UCSD-AML1 (cell line): Measurements from ENCODE around the gene CHD5.
"Not testable (repeated sequence)": the region's sequence is repeated elsewhere in the genome, so short reads cannot be mapped to it uniquely, and the experiment has no call there.

ENCODE experiments used
- DNase-seq: peaks from one replicate; lab custom pipeline; 2025; ENCODE audit not compliant: unreplicated experiment; lab: John Stamatoyannopoulos, UW

The CHD5 gene

DNA sequence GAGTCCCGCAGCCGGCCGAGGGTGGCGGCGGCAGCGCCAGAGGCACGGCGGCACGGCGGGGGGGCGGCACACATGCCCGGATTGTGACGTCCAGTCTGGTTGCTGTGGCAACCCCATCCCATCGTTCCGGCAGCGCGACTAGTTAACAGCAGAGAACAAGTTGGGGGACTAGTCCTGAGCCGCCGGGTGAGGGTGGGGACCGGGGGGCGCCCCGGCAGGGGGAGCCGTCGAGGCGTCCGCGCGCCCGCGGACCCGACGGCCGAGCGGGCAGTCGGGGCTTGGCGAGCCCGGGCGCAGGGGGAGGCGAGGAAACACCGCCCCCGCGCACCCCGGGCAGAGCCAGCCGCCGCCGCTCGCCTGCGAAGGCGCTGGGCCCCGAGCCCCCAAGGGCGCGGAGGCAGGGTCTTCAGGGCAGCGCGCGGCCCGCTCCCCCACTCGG lies at the start of gene CHD5:
CHD5 (minus strand) TSS at position 54 of the 439 bp plus-strand sequence. CDS start 298 bp downstream, outside the sequence.
- DNase-seq: no peak

DNA sequence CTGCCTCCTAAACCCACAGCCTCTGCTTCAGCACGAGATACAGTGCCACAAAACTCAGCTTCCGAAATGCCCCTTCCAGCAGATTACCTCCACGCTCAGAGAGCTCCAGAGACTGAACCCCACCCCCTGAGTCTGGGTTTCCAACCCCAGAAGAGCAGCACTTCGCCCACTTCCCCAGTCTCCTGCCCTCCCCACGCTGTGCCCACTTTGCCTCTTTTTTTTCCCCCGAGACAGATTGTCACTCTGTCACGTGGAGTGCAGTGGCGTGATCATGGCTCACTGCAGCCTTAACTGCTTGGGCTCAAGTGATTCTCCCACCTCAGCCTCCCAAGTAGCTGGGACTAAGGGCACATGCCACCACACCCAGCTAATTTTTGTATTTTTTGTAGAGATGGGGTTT lies 45.5 kb upstream of the CHD5 start:
- DNase-seq: no peak

DNA sequence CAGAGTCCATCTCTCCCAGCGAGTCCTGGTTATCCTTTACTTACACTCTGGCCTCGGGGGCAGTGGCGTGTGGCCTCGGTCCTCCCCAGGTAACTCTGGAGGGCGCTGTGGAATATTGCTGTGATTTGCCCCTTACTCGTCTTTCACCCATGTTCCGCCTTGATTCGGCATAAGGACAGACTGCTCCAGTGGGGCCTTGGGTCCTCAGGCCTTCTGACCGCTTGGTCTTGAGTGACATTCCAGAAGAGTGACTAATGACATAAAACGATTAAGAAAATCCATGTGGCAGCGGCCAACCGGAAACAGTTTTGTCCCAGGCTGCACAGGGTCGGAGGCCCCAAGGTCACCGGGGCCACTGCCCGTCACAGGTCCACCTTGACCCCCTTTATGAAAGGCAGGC lies 44.6 kb upstream of the CHD5 start:
- no peak for DNase-seq

DNA sequence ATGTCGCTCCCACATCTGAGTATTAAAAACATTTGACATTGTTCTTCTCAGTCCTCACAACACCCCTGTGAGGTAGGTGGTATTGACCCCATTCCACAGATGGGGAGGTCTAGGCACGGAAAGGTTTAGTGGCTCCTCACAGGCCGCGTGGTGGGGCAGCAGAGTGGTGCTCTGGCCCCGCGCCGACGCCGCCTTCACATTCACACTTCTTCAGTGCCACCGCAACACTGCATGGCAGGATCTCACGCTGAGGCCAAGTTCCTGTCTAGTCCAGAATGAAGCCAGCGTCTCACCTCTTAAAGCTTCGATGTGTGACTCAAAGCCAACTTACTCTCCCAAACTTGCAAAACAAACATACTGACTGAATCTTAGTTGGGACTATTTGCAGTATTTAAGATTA lies 43.5 kb upstream of the CHD5 start:
- DNase-seq: no peak

DNA sequence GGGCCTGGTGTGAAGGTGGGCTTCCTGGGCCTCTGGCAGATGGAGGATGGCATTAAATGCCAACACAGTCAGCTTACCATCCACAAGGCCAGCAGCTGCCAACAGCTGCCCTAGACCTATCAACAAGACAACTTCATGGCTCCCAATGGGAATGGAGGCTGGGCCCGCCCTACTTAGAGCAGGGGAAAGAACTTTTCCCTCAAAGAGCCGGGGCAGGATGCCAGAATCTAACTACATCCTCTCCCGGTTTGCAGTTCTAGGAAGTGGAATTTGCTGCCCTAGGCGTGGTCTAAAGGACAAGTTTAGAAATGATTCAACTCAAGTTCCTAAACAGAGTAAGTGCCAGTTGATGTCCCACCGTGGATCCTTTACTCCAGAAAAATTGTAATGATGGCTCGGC lies 42.5 kb upstream of the CHD5 start:
- no peak for DNase-seq

DNA sequence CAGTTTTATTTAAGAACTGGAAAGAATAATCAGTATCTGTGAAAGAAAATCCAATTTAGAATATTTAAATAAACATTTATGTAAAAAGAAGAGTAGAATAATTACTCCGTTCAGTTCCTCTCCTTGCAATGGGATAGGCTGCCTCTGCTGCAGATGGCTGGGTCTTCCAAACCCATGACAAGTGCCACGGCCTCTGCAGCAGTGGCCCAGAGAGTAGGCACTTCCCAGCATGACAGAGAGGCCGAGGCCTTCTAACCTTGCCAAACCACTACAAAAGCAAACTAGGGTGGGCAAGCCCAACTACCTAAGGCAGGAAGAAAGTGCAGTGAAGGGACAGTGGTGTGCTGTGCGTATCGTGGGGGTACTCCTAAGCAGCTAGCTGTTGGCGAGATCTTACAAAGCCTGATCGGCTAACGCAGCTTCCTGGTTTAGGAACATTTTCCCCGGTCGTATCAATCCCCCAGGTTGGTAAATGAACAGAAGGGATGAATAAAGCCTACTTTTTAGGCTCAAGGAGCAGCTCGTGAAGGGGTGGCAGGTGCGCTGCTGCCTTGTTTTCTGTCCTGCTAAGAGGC lies 41.2 kb upstream of the CHD5 start:
- no peak for DNase-seq

DNA sequence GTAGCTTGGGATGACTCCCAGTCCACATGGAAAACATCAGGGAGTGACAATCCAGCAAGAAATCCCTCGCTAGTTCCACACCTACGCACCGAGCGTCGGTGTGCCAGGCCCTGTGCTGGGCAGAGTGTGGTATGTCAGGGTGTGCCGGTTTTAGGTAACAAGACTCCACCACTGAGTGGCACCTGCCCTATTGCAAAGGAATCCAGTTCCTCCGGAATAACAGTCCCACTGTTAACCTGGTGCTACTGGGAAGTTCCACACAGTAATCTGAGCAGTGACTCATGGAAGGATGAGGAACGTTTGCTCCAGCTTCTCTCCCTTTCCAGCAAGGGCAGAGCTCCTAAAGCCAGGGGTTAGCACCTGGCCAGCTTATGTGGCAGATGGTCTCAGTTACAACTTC lies 40.1 kb upstream of the CHD5 start:
- no peak for DNase-seq

DNA sequence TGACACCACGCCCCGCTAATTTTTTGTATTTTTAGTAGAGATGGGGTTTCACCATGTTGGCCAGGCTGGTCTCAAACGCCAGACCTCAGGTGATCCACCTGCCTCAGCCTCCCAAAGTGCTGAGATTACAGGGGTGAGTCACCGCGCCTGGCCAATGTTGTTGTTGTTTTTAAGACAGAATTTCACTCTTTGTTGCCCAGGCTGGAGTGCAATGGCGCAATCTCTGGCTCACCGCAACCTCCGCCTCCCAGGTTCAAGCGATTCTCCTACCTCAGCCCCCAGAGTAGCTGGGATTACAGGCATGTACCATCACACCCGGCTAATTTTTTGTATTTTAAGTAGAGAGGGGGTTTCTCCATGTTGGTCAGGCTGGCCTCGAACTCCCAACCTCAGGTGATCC lies 39.5 kb upstream of the CHD5 start:
- not testable (repeated sequence) for DNase-seq

DNA sequence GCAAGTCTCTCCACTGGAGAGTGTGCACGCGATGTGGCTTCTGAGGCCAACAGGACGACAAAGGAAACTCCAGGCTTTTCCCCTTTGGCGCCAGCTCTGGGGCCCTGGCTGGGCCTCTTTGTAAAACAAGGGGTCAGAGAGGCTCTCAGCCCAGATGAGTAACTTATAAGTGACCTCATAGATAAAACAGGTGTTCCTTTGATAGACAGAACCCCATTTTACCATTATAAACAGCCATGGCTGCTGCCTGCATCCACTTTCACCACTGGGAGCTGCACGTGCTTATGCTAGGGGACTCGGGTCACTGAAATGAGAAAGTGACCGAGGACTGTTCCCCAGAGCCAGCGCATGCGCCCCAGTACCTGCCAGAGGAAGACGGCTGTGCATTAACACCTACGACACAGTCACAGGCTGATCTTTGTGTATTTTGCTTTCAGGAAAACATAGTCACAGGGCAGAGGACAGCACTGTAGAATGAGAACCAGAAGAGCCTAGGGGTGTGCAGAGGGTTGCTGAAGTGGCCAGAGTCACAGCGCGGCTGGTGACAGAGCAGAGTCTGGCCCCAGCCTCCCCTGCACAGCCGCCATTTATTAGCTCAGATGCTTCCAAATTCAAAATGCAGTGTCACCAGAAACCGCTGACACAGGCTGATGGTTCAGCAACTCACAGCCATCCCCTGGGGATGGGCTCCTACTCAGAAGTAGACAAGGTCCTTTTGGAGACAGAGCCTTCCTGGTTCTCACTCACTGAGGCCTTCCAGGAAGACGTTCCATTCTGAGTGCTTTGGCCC lies 38.4 kb upstream of the CHD5 start:
- no peak for DNase-seq

DNA sequence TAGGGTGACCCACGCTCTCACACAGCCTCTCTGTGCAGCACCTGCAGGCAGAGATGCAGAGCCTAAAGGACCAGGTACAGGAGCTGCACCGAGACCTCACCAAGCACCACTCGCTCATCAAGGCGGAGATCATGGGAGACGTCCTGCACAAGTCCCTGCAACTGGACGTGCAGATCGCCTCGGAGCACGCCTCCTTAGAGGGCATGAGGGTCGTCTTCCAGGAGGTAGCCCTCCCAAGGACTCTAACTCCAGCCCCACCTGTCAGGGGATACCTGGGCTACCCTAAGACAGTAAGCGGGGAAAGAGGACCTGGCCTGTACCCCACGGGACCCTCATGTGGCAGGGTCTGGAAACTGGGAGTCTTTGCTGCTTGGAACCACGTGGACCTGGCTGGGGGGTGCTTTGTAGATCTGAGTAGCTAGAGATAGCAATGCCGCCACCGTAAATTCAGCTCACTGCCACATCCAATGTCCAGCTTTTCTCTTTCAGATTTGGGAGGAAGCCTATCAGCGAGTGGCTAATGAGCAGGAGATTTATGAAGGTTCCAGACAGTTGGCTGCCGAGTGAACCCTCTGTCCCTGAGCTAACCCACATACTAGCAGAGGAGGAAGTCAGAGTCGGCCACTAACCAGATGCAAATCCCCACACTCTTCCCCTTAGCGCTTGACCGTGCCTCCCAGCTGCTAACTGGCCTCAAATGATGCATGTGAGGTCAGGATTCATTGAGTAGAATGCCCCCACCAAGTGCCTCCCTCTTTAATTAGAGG lies 32.3 kb upstream of the CHD5 start:
- DNase-seq: no peak

DNA sequence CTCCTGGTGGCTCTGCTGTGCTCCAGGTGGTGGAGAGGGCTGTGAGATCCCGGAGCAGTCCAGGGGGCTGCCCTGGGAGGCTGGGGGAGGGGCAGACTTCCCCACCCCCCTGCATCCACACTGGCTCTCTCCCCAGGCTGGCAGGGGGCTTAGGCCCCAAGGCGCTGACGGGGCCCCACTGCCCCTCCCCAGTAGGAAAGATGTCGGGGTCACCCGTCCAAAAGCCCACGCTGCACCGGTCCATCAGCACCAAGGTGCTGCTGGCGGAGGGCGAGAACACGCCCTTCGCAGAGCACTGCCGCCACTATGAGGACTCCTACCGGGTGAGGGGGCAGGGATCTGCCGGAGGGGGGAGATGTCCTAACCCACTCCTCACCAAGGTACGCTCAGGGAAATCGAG lies 31.6 kb upstream of the CHD5 start:
- DNase-seq: no peak

DNA sequence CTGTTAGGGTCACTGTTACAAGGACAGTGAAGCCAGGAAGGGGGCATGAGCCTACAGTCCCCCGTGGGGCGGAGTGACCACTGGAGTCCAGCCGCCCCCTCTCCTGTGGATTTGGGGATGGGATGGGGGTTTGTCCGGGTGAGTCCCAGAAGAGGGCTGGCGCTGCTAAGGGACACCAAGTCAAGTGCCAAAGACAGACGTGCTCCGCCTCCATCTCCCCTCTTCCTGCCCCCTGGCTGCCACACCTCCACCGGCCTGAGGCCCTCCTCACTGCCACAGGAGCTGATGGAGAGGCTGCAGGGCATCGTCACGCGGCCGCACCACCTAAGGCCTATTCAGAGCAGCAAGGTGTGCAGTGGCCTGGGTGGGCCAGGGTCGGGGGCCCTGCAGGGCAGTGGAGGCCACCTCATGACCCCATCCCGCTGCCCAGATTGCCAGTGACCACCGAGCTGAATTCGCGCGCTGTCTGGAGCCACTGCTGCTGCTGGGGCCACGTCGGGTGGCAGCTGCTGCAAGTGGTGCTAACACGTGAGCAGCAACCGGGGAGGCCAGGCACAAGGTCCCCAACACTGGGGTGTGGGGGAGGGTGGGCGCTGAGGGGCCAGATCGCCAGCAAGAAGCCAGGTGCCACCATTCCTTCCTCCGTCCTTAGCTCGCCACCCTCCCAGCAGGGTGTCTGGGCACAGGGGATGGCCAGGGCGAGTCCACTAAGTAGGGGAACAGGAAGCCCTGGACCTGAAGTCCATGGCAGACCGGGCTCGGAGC lies 30.7 kb upstream of the CHD5 start:
- DNase-seq: no peak

DNA sequence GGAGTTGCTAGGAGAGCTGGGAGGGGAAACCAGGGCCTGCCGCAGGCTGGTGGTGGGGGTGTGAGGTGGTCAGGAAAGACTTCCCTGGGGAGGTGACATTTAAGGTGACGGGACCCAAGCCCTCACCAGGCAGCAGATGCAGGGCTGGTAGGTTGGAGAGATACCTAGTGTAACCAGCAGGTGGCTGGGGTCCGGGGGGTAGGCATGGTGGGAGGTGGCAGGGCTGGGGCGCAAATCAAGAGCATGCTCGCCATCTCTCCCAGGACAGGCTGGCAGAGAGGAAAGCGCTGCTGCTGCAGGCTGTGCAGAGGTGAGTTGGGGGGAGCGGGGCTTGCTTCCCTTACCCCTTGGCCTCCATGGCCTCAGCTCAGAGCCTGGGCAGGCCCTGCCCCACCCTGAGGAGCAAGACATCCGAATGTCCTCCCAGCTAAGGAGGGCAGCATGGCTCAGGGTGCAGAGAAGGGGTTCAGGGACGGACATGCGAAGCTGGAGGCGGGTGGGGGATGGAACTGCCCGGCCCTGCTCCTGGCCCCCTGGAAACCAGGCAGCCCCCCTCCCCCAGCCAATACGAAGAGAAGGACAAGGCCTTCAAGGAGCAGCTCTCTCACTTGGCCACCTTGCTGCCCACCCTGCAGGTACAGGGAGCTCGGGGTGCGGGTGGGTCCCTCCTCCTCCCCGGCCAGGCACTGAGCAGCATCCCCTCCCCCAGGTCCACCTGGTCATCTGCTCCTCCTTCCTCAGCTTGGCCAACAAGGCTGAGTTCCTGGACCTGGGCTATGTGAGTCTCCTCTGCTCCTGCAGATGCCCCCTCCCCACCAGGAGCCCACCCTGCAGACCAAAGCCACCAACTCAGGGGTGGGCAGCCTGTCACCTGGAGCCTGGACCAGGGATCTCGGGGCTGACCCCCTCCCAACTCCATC lies 29.8 kb upstream of the CHD5 start:
- peak; percentile 50 for DNase-seq

DNA sequence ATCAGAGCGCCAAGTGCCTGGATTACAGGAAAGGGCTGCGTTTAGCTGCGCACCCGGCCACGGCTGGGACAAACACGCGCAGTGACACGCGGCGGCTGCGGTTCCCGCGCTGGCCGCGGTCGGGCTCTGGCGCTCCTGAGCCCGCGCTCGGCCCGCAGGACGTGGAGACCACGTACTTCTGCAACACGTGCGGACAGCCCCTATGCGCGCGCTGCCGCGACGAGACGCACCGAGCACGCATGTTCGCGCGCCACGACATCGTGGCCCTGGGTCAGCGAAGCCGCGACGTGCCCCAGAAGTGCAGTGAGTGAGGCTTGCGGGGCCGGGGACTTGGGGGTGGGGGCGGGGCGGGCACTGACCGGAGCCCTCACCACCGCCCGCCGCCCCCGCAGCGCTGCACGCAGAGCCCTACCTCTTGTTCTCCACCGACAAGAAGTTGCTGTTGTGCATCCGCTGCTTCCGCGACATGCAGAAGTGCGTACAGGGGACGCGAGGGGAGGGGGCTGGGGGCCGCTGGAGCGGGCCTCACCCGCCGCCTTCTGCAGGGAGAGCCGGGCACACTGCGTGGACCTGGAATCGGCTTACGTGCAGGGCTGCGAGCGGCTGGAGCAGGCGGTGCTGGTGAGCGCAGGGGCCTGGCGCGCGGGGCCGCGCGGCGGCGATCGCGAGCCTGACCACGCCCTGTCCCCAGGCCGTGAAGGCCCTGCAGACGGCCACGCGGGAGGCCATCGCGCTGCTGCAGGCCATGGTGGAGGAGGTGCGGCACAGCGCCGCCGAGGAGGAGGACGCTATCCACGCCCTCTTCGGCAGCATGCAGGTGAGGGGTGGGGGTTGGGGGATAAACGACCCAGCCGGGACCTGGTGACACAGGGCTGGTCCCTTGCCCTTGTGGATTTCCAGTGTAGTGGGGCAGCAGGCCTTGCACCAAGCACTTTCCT lies 28.9 kb upstream of the CHD5 start:
- DNase-seq: peak; percentile 70

DNA sequence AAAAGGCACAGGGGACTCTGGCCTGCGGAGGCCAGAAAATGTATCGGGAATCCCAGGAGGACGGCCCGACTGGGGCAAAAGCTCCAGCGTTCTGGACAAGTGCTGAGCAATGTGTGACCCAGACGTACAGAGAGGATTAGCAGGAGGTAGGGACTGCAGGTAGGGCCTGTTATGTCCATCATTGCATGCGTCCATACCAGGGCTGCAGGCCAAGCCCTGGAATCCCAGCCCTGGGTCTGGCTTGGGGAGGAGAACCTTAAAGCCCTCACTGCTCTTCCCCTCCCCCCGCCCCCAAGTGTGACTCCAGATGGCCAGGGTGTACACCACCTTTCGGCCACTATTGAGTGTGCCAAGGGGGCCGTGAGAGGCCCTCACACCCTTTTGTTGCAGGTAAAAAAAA lies 27.8 kb upstream of the CHD5 start:
- DNase-seq: no peak

DNA sequence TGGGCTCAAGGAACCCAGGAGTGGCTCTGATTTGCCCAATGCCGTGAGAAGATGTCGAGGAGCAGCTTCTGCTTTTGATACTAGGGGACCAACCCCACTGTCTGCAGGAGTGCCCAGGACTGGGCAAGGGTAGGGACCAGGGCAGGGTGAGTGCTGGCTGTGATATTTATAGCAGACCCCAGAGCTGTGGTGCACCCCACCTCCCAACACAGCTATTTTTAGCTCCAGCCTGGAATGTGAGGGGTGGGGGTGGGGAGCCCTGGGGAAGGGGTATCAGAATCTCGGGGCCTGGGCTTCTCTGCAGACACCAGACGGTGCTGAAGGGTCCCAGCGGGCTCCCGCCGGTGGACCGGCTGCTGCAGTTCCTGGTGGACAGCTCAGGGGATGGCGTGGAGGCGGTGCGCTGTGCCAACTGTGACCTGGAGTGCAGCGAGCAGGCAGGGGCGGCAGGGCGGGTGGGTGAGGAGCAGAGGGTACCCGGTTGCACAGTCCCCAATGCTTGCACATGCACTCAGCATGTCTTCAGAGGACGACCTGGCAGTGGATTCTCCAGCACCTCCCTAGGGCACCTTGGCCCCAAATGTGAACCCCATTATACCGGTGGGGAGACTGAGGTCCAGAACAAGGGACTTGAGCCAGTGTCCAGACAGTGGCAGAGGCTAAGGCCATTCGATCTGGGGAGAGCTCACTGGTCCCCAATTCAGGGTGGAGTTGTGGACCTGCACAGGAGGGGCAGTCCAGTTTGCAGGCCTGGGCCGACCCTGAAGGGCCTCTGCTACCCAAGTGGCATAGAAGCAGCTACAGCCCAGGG lies 27.2 kb upstream of the CHD5 start:
- no peak for DNase-seq

DNA sequence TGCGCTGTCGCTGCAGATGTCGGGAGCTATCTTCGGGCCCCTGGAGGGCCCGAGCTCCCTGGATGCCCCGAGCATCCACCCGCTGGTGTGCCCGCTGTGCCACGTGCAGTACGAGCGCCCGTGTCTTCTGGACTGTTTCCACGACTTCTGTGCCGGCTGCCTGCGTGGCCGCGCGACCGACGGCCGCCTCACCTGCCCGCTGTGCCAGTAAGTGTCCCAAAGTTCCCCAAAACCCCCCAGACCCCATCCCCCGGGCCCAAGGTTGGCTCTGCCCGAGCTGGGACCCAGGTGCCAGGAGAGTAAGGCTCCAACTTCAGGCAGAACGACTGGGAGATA lies 26.4 kb upstream of the CHD5 start:
- DNase-seq: no peak

DNA sequence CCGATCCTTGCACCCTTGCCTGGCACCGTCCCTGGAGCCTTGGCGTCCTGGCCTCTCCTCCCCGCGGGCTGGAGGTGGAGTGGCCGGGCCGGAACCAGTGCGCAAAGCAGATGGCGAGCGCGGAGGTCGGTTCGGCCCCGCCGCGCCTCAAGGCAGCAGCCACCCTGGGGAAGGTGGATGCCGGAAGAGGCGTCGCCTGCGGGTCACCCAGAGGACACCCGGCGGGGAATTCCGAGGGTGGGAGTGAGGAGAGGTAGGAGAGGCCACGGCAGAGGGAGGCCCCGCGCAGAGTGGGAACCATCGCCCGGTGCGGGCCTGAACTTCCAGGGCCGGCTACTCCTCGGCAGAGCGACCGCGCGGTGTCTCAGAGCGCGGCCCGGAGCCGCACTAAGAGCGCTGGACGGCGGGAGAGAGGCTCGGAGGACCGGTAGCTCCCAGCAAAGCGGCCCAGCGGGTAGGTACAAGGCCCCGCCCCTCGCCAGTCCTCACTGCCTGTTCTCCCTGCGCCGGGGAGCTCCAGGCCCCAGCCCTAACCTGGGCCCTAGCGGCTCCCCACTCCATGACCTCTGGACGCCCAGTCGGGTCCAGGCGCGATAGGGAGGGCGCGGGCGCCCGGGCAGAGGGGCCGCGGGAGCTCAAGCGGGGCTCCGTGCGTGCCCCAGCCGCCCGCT lies 25.9 kb upstream of the CHD5 start, which contains the start of gene RNF207:
RNF207 (plus strand) TSS at position 271 of the 671 bp plus-strand sequence. CDS start 417 bp downstream, outside the sequence.
- no peak for DNase-seq
